ENCODE measurements around the gene SEPSECS. TPM values are rescaled to one million over a fixed set of nuclear protein-coding genes. Genes with fewer than 3 reads are reported as not detected.

SEPSECS gene
- total RNA-seq, 1 experiment from 2014 or later = 4.0 TPM

- Histone ChIP-seq H3K9me3 (ENCODE audit: control insufficient read depth, insufficient read depth, low read depth, low read length) (no peaks in the 10 kb centered on the region), H3K4me1 (ENCODE audit: control insufficient read depth, insufficient read depth, low read length) (no peaks in the 10 kb centered on the region), H3K36me3 (ENCODE audit: control insufficient read depth, insufficient read depth, low read length) (no peaks in the 10 kb centered on the region), H3K4me3 (ENCODE audit: low read depth in 2 of 2, low read length in 2 of 2) (no peak overlapping the region), H3K27ac (ENCODE audit: low read length) (no peak overlapping the region), H3K27me3 (ENCODE audit: control insufficient read depth, insufficient read depth, low read length) (no peaks in the 10 kb centered on the region)
- DNase-seq (ENCODE audit: low read depth, low spot score) = no peak
- ATAC-seq = no peak
- BruUV-seq (replicated peaks) = no TSS peak
- CTCF ChIA-PET = no interaction called here
- TF ChIP-seq SIN3A (IDR thresholded peaks at IDR 0.05; ENCODE audit: borderline replicate concordance, insufficient read depth, low read depth, low read length) = no peak
- no peak for TF ChIP-seq TCF7L2 (IDR thresholded peaks at IDR 0.05; ENCODE audit: low read depth, low read length)
- TF ChIP-seq POLR2AphosphoS5 (IDR thresholded peaks at IDR 0.05; ENCODE audit: low read depth, low read length) = no peak
- no peak for TF ChIP-seq REST (IDR thresholded peaks at IDR 0.05; ENCODE audit: insufficient read depth in 1 of 2, low read depth in 2 of 2, low read length in 1 of 2)
- no peak for TF ChIP-seq CTCF (IDR thresholded peaks at IDR 0.05)
- in situ Hi-C loops (cut with HindIII; ENCODE audit: low pct_unique_long_range_greater_than_20kb, low sequenced_read_pairs) = no loop called here
- POLR2A ChIA-PET = no interaction called here
- intact Hi-C loops (cut with micrococcal nuclease; ENCODE audit: unreplicated experiment) = no loop called here
Measured at GRCh38 chr4:25078523-25078922, 81.7 kb downstream of the SEPSECS start.

GRCh38 chr4:25076625-25077398, 83.4 kb downstream of the SEPSECS start:
- Histone ChIP-seq H3K9me3 (ENCODE audit: control insufficient read depth, insufficient read depth, low read depth, low read length) (no peaks in the 10 kb centered on the region), H3K27ac (ENCODE audit: low read length) (no peak overlapping the region), H3K36me3 (ENCODE audit: control insufficient read depth, insufficient read depth, low read length) (no peaks in the 10 kb centered on the region), H3K4me1 (ENCODE audit: control insufficient read depth, insufficient read depth, low read length) (no peaks in the 10 kb centered on the region), H3K4me3 (ENCODE audit: low read depth in 2 of 2, low read length in 2 of 2) (no peak overlapping the region), H3K27me3 (ENCODE audit: control insufficient read depth, insufficient read depth, low read length) (no peaks in the 10 kb centered on the region)
- in situ Hi-C loops (cut with HindIII; ENCODE audit: low pct_unique_long_range_greater_than_20kb, low sequenced_read_pairs) (no loop called here), intact Hi-C loops (cut with micrococcal nuclease; ENCODE audit: unreplicated experiment) (no loop called here)
- no peak for TF ChIP-seq CTCF (IDR thresholded peaks at IDR 0.05)
- TF ChIP-seq POLR2AphosphoS5 (IDR thresholded peaks at IDR 0.05; ENCODE audit: low read depth, low read length) = no peak
- TF ChIP-seq TCF7L2 (IDR thresholded peaks at IDR 0.05; ENCODE audit: low read depth, low read length) = no peak
- TF ChIP-seq SIN3A (IDR thresholded peaks at IDR 0.05; ENCODE audit: borderline replicate concordance, insufficient read depth, low read depth, low read length) = no peak
- no peak for TF ChIP-seq REST (IDR thresholded peaks at IDR 0.05; ENCODE audit: insufficient read depth in 1 of 2, low read depth in 2 of 2, low read length in 1 of 2)
- ATAC-seq (no peak), DNase-seq (ENCODE audit: low read depth, low spot score) (no peak)
- CTCF ChIA-PET = no interaction called here
- POLR2A ChIA-PET = no interaction called here
- BruUV-seq (replicated peaks) = no TSS peak

Measured in Panc1 (cell line).